Dendritic cell treated with granulocyte-macrophage colony-stimulating factor and Interleukin-4, amounts not matched to agents 40 ng/mL and 50 ng/mL, for 4 days (primary cell): ENCODE data around the gene TSEN34.
"Not testable (repeated sequence)": the region's sequence is repeated elsewhere in the genome, so short reads cannot be mapped to it uniquely, and the experiment has no call there.

Experiments used
- H3K27ac Mint-ChIP-seq: one replicate; pipeline ENCODE4 v1.8.0; 2022; ENCODE audit warnings: mild to moderate bottlenecking, mixed read lengths
- H3K27me3 Mint-ChIP-seq: one replicate; pipeline ENCODE4 v1.8.0; 2022; ENCODE audit warnings: mild to moderate bottlenecking, mixed read lengths
- H3K36me3 Mint-ChIP-seq: one replicate; pipeline ENCODE4 v1.8.0; 2022; ENCODE audit warnings: low read depth, mixed read lengths
- H3K4me1 Mint-ChIP-seq: one replicate; pipeline ENCODE4 v1.8.0; 2022; ENCODE audit warnings: low read depth, mixed read lengths
- H3K4me3 Mint-ChIP-seq: one replicate; pipeline ENCODE4 v1.8.0; 2022; ENCODE audit warnings: mild to moderate bottlenecking, moderate library complexity, mixed read lengths
- H3K9me3 Mint-ChIP-seq: one replicate; pipeline ENCODE4 v1.8.0; 2022; ENCODE audit warnings: mixed read lengths
- intact Hi-C: fragments of 100-400 bp; cut with micrococcal nuclease; formaldehyde crosslinking; loops from one replicate; pipeline ENCODE4 v1.15.0; 2022

TSEN34 gene

DNA sequence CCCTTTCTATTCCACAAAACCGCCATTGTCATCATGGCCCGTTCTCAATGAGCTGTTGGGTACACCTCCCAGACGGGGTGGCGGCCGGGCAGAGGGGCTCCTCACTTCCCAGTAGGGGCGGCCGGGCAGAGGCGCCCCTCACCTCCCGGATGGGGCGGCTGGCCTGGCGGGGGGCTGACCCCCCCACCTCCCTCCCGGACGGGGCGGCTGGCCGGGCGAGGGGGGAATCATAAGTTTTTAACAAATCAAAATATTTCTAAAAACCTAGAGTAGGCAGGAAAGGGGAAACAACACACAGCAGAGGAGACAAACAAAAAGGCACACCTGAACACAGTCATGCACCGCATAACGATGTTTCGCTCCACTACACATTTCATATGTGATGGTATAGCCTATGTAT, 23.6 kb downstream of the TSEN34 start:
- H3K27me3 Mint-ChIP-seq, H3K4me3 Mint-ChIP-seq, H3K9me3 Mint-ChIP-seq, intact Hi-C loops, H3K27ac Mint-ChIP-seq: not testable (repeated sequence)
- Mint-ChIP-seq H3K4me1 (peaks cover 62% of the 10 kb centered on the region), H3K36me3 (peaks cover 55% of the 10 kb centered on the region)

DNA sequence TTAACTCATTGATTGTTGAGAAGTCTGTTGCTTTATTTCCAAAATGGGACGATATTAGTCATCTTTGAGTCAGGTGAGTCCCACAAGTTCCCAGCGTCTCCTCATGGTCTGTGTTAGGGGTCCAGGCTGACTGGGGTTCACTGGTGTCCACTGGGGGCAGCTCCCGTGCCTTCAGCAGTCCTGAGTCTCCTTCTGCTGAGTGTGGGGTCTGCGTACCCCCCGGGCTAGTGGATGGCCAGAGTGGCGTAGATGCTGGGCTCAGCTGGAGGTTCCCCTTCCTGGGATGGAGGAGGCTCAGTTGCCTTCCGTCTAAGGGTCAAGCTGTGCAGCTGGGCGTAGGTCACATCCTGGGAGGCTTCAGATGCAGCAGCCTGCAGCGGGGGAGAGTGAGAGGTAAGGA, 25.8 kb downstream of the TSEN34 start:
- Mint-ChIP-seq H3K27me3 (no peaks in the 10 kb centered on the region), H3K27ac (no peak overlapping the region), H3K4me3 (no peak overlapping the region), H3K36me3 (peaks cover 52% of the 10 kb centered on the region), H3K4me1 (peaks cover 53% of the 10 kb centered on the region), H3K9me3 (no peaks in the 10 kb centered on the region)
- intact Hi-C loops = no loop called here

DNA sequence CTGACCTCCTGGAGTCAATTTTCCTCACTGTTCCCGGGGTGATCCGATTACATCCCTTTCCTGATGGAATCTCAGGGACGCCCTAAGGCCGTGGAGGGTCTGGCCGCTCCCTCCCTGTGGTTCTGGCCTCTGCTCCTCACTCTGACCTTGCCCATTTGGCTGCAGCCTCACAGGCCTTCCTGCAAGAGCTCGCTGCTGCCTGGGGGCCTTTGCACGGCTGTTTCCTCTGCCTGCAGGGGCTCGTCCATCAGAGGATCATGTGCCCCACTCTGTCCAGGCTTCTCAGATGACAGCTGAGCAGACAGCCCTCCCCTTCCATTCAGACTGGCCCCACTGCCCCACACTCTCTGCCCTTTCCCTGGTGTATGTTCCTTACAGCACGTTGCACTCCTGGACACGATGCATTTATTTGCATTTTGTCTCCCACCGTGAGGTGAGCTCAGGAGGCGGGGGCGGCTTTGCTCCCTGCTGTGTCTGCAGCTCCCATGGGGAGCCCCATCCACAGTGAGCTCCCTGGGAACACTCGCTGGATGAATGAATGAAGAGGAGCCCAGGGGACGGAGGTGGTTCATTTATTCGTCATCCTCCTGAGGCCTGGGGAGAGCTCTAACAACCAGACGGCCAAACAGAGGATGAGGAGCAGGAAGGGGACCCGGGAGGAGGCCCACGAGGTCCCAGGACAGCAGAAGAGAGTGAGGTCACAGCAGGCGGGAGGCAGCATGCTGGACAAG, 26.6 kb downstream of the TSEN34 start:
- H3K4me1 Mint-ChIP-seq = peaks cover 55% of the 10 kb centered on the region
- H3K36me3 Mint-ChIP-seq = peaks cover 59% of the 10 kb centered on the region
- intact Hi-C loops, H3K9me3 Mint-ChIP-seq, H3K27me3 Mint-ChIP-seq: not testable (repeated sequence)
- peak overlapping the region; percentile 27 for H3K4me3 Mint-ChIP-seq
- peak overlapping the region; percentile 33 for H3K27ac Mint-ChIP-seq

DNA sequence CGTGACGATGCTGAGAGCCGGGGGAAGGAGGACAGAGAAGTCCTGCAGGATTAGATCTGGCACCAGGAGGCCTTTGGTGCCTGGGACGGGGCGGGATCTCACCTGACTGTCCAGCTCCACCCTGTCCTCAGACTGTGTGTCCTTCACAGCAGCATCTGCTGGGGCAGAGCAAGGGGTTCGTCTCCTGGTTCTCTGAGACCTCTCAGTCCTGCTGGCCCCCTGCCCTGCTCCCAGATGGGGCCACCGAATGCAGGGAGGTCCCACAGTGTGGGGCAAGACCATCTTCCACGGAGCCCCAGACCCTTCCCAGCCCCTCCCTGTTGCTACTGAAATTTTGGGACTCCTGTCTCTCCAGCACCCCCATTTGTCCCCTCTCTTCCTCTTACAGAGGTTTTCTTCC, 27.2 kb downstream of the TSEN34 start:
- Mint-ChIP-seq H3K27ac (peak overlapping the region; percentile 33), H3K27me3 (no peaks in the 10 kb centered on the region), H3K36me3 (peaks cover 60% of the 10 kb centered on the region), H3K9me3 (no peaks in the 10 kb centered on the region), H3K4me3 (no peak overlapping the region), H3K4me1 (peaks cover 55% of the 10 kb centered on the region)
- intact Hi-C loops = no loop called here

DNA sequence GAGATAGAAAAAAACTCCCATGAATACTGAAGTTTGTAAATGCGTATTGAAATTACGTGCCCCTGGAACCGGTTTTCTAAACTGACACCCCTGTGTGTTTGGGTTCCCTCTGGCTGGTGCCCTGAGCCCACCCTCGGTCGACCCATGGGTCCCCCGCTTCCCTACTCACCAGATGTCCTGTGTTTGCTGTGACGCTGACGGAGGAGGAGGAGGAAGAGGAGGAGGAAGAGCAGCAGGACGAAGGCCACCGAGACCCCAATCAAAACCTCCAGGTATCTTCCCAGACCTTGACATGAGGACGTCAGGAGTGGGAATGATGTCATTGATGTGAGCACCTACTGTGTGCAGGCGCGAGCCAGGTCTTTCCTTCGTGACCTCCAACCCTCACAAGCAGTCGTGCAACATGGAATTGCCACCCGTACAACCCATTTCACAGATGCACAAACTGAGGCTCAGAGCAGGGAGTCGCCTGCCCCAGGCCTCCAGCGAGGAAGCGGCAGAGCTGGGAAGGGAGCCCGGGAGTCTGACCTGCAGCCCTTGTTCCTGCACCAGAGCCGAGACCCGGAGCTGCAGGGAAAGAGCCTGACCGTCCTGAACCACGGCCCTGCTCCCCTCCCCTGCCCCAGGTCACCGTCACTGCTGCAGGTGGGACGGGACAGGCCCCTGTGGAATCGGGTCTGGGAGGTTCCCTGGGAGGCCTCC, 28.0 kb downstream of the TSEN34 start:
- H3K36me3 Mint-ChIP-seq = peaks cover 60% of the 10 kb centered on the region
- H3K4me1 Mint-ChIP-seq = peaks cover 63% of the 10 kb centered on the region
- no peak overlapping the region for H3K4me3 Mint-ChIP-seq
- H3K9me3 Mint-ChIP-seq = no peaks in the 10 kb centered on the region
- H3K27ac Mint-ChIP-seq = no peak overlapping the region
- intact Hi-C loops = no loop called here
- no peaks in the 10 kb centered on the region for H3K27me3 Mint-ChIP-seq

DNA sequence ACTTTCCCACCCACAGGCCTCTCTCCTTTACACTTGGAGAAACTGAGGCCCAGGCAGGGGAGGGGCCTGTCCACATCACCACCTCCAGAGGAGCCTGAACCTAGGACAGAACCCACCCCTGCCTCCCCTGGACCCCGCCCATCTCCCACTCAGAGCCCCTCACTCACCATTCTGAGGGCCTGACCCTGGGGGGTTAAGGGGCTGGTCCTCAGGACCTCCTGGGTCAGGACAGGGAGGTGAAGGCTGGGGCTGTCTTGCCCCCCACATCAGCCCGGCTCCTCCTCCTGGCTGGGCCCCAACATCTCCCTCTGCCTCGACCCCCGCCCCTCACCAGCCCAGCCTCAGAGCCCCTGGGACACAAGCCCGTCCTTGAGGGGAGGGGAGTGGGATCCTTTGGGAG, 28.6 kb downstream of the TSEN34 start:
- H3K4me3 Mint-ChIP-seq, H3K27me3 Mint-ChIP-seq, H3K27ac Mint-ChIP-seq, intact Hi-C loops, H3K9me3 Mint-ChIP-seq: not testable (repeated sequence)
- Mint-ChIP-seq H3K36me3 (peaks cover 60% of the 10 kb centered on the region), H3K4me1 (peaks cover 66% of the 10 kb centered on the region)

DNA sequence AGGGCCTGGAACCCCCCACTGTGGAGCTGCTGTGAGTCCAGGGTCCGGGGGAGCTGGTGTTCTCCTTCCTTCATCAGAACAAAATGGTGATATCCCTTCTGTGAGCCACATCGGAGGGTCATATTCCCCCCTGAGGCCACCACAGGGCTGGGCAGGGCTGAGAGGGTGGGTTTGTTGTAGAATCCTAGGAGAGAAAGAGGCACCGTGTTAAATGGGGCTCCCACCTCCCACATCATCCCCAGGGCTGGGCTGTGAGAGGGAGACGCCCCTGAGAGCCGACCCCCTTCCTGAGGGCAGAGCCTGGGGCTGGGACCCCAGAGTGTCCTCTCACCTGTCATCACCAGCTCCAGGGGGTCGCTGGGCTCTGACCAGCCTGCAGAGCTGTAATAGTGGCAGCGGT, 30.8 kb downstream of the TSEN34 start:
- intact Hi-C loops = loop anchor here (2.0 kb wide), 2 partner anchors 13 to 25 kb away; no protein-coding TSS in a partner anchor
- Mint-ChIP-seq H3K36me3 (peaks cover 46% of the 10 kb centered on the region), H3K4me3 (peak overlapping the region; percentile 94), H3K27ac (peak overlapping the region; percentile 89), H3K4me1 (peaks cover 60% of the 10 kb centered on the region)
- H3K27me3 Mint-ChIP-seq, H3K9me3 Mint-ChIP-seq: not testable (repeated sequence)

DNA sequence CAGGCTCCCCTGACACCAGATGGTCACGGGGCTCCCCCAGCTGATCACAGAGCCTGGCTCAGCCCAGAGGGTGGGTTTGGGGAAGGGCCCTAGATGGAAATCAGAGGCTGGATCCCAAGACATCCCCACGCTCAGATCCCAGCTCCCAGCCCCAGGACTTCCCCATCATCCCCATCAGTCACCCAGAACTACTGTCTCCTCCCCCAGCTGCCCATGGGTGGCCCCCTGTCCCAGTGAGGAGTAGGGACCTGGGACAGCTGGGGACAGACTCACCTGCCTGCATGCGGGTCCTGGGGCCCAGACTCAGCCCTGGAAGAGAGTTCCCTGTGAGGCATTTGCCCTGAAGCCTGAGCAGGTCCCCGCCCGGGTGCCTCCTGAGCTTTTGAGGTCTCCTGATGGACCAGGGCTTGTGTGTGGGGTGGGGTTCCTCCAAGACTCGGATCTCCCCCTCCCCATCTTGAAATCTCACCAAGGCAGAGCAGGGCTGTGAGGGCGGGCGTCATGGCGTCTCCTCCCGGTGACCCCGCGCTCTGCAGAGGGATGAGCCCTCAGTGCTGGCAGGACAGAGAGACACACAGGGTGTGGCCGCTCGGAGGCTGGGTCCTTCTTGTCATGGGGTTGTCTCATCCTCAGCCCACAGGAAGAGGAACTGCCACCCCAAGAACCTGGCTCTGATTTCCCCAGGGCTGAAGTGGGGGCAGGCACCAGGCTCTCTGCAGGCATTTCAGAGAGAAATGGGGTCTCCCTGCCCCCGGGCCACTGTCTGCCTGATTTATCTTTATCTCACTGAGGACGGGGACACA, 31.6 kb downstream of the TSEN34 start, which contains the start of gene LILRB3:
TSS of gene LILRB3 (minus strand) at position 534 of the 803 bp plus-strand sequence. CDS start at position 503, 31 bp downstream.
- intact Hi-C loops = loop anchor here (2.0 kb wide), 2 partner anchors 14 to 24 kb away; no protein-coding TSS in a partner anchor
- Mint-ChIP-seq H3K27ac (peak within 1 kb of the TSS; percentile 89), H3K36me3 (peaks cover 39% of the 10 kb centered on the region), H3K4me1 (peaks cover 53% of the 10 kb centered on the region), H3K4me3 (peak within 1 kb of the TSS; percentile 94)
- H3K27me3 Mint-ChIP-seq, H3K9me3 Mint-ChIP-seq: not testable (repeated sequence)

DNA sequence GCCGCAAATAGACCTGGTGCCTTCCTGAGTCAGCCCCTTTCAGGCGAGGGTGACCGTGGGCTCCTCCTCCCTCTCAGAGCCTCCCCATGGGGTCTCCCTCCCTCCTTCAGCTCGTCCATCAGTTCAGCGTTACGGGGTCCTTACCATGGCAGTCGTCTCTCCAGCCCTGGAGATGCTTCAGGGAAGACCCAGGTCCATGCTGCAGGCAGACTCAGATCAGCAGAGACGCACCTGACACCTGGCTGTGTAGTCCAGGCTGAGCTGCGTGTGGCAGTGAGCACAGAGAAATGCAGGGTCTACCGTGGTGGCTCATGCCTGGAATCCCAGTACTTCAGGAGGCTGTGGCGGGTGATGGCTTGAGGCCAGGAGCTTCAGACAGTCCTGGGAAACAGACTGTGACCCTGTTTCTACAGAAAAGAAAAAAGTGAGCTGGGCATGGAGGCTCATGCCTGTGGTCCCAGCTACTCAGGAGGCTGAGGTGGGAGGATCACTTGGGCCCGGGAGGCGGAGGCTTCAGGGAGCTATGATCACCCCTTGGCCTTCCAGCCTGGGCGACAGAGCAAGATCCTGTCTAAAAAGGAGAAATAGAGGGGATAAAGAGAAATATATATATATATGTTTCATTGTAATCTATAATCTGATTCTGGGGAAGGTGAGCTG, 32.3 kb downstream of the TSEN34 start:
- not testable (repeated sequence) for H3K27me3 Mint-ChIP-seq, H3K9me3 Mint-ChIP-seq
- intact Hi-C loops = loop anchor here (2.0 kb wide), 2 partner anchors 15 to 23 kb away; no protein-coding TSS in a partner anchor
- peaks cover 45% of the 10 kb centered on the region for H3K4me1 Mint-ChIP-seq
- peaks cover 31% of the 10 kb centered on the region for H3K36me3 Mint-ChIP-seq
- peak overlapping the region; percentile 94 for H3K4me3 Mint-ChIP-seq
- H3K27ac Mint-ChIP-seq = peak overlapping the region; percentile 89

DNA sequence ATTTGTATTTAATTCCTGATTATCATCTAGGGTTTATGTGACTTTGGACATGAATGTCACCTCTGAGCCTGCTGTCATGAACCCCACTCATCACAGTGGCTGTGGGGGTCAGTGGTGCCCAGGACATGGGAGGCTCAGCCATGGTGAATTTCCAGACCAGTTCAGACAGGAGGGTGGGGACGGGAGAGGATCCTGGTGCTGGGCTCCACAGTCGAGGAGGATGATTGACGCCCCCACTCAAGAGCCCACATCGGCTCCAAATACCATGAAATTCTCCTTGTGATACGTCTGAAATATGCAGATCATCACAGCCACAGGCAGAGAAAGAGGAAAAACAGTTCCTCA, 32.8 kb downstream of the TSEN34 start:
- not testable (repeated sequence) for H3K27me3 Mint-ChIP-seq, H3K9me3 Mint-ChIP-seq
- Mint-ChIP-seq H3K4me3 (peak overlapping the region; percentile 32), H3K27ac (peak overlapping the region; percentile 89), H3K4me1 (peaks cover 44% of the 10 kb centered on the region), H3K36me3 (peaks cover 26% of the 10 kb centered on the region)
- intact Hi-C loops = loop anchor here (2.0 kb wide), 2 partner anchors 15 to 23 kb away; no protein-coding TSS in a partner anchor

DNA sequence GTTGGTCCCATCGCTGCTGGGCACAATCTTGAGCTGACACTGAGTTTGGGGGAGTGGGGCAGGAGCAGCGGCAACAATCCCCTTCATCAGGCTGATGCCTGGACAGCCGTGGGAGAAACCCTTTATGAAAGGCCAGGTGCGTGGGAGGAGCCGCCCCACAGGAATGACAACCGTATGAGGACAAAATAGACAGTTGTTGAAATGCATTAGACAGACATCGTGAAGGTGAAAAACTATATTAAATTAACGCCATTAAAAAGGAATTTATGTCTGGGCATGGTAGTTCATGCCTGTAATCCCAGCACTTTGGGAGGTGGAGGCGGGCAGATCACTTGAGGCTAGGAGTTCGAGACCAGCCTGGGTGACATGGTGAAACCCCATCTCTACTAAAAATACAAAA, 33.5 kb downstream of the TSEN34 start:
- peaks cover 19% of the 10 kb centered on the region for H3K36me3 Mint-ChIP-seq

DNA sequence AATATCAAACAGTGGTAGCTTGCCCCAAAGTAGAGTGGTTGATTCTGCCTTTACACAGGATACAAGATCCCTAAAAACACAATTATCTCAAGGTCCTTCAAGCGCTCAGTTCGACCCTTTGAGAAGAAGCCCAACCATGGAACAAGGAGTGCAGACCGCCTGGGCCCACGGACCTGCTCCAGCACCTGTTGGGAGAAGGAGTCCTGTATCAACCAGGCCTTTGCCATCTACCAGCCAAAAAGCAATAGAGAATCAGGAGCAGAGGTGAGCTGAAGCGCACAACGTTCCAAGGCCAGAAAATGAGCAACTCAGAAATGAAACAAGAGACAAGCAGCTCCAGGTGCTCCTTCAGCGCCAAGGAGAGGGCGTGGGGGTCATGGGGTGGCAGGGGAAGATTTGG, 38.0 kb downstream of the TSEN34 start:
- peaks cover 5% of the 10 kb centered on the region for H3K4me1 Mint-ChIP-seq
- intact Hi-C loops = no loop called here
- H3K36me3 Mint-ChIP-seq = no peaks in the 10 kb centered on the region
- peaks cover 2% of the 10 kb centered on the region for H3K27me3 Mint-ChIP-seq
- no peak overlapping the region for H3K4me3 Mint-ChIP-seq
- H3K9me3 Mint-ChIP-seq = no peaks in the 10 kb centered on the region
- H3K27ac Mint-ChIP-seq = no peak overlapping the region

More for the DNA sequence above, 33.5 kb downstream of the TSEN34 start:
- H3K9me3 Mint-ChIP-seq, H3K4me3 Mint-ChIP-seq, H3K27me3 Mint-ChIP-seq, intact Hi-C loops, H3K27ac Mint-ChIP-seq: not testable (repeated sequence)
- H3K4me1 Mint-ChIP-seq = peaks cover 38% of the 10 kb centered on the region

DNA sequence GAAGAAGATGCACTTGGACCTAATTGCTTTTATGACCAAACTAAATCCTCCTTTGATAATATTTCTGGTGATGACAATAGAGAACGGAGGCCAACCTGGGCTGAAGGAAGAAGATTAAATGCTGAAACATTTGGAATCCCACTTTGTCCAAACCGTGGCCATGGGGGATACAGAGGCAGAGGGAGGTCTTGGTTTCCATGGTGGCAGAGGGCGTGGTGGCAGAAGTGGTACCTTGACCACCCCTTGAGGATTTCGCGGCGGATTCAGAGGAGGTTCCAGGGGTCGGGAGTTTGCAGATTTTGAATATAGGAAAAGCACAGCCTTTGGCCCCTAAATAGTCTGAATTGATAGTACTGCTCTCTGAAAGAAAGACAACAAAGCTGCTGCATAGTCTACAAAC, 38.9 kb downstream of the TSEN34 start:
- H3K27ac Mint-ChIP-seq = no peak overlapping the region
- peaks cover 2% of the 10 kb centered on the region for H3K27me3 Mint-ChIP-seq
- peaks cover 10% of the 10 kb centered on the region for H3K4me1 Mint-ChIP-seq
- intact Hi-C loops = loop anchor here (2.0 kb wide), 1 partner anchor 61 kb away; no protein-coding TSS in a partner anchor
- H3K36me3 Mint-ChIP-seq = no peaks in the 10 kb centered on the region
- H3K9me3 Mint-ChIP-seq = no peaks in the 10 kb centered on the region
- no peak overlapping the region for H3K4me3 Mint-ChIP-seq
